LNCaP clone FGC (cell line): ENCODE results near the gene SHISA7.

Experiments used
- DNase-seq: peaks from one replicate; pipeline ENCODE4 v3.0.0-alpha.2; 2011; ENCODE audit warnings: low read depth
- H3K4me3 ChIP-seq: 2 replicates; pipeline ENCODE4 v1.5.1; 2011; ENCODE audit warnings: mild to moderate bottlenecking, low read depth, low read length, control low read depth
- TF ChIP-seq, protein P1 (sequence below): IDR thresholded peaks from 2 replicates; pipeline ENCODE4 v1.5.1; 2012; ENCODE audit warnings: mild to moderate bottlenecking; ENCODE audit not compliant: control insufficient read depth, insufficient read depth; ENCODE audit errors: extremely low read depth

The SHISA7 gene

GRCh38 chr19:55481148-55481793 is 38.2 kb upstream of the SHISA7 start:
- no peak overlapping the region for H3K4me3 ChIP-seq
- no peak for DNase-seq
- TF ChIP-seq, protein P1, sequence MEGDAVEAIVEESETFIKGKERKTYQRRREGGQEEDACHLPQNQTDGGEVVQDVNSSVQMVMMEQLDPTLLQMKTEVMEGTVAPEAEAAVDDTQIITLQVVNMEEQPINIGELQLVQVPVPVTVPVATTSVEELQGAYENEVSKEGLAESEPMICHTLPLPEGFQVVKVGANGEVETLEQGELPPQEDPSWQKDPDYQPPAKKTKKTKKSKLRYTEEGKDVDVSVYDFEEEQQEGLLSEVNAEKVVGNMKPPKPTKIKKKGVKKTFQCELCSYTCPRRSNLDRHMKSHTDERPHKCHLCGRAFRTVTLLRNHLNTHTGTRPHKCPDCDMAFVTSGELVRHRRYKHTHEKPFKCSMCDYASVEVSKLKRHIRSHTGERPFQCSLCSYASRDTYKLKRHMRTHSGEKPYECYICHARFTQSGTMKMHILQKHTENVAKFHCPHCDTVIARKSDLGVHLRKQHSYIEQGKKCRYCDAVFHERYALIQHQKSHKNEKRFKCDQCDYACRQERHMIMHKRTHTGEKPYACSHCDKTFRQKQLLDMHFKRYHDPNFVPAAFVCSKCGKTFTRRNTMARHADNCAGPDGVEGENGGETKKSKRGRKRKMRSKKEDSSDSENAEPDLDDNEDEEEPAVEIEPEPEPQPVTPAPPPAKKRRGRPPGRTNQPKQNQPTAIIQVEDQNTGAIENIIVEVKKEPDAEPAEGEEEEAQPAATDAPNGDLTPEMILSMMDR, result no peak

- DNase-seq, result no peak
- TF ChIP-seq, protein P1, result no peak
- H3K4me3 ChIP-seq, result no peak overlapping the region
Measured at GRCh38 chr19:55479451-55480230, 36.5 kb upstream of the SHISA7 start.

- DNase-seq, result no peak
- H3K4me3 ChIP-seq, result no peak overlapping the region
- TF ChIP-seq, protein P1, result no peak
Measured at GRCh38 chr19:55479045-55479444, 35.9 kb upstream of the SHISA7 start.

DNA sequence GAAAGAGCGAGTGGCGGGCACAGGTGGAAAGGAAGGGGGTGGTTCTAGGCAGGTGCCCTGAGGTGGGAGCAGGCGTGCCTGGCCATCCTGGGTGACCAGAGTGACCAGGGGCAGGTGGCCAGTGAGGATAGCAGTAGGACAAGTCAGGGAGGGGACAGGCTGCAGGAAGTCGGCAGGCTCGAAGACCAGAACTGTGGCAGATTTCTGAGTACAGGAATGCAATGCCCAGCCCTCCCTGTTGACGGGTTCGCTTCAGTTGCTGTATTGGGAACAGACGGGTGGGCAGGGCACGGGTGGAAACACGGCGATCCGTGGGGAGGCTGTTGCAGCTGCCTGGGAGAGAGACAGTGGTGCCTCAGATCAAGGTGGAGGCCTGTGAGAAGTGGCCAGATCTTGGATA is 35.3 kb upstream of the SHISA7 start:
- TF ChIP-seq, protein P1, result no peak
- DNase-seq, result no peak
- H3K4me3 ChIP-seq, result no peak overlapping the region

- TF ChIP-seq, protein P1, result no peak
- H3K4me3 ChIP-seq, result peak overlapping the region; percentile 86
- no peak for DNase-seq
Measured at GRCh38 chr19:55477905-55478304, 34.8 kb upstream of the SHISA7 start.

DNA sequence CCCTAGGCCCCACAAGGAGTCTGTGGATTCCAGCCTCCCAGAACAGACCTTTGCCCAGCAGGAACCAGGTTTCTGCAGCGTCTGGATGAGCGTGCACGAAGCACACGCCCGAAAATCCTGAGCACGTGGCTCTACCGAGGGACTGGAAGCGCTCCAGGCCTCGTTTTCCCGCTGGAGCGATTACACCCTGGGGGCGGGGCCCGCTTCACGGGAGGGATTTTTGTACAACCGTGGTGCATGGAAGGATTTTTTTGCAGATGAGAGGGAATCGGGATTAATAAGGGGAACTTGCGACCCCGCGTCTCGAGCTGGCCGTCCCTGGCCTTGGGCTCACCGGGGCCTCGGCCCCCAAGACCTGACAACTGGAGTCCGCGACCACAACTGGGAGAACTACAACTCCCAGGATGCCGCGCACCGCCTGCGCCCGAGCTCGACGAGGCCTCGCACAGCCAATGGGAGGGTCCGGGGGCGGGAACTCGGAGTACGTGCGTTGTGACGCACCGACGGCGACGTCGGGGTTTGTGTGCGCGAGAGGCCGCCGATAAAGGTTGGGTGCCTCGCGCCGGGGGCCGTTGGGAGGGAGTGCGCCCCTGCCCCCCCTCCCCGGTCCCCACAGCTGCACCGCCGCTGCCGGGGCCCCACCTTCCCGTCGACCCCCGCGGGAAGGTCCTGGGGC is 33.1 kb upstream of the SHISA7 start, which contains the start of gene ZNF628:
Gene ZNF628 (plus strand): TSS at position 518 of the 676 bp plus-strand sequence. CDS start 3,294 bp downstream, outside the sequence.
- TF ChIP-seq, protein P1, result no peak
- H3K4me3 ChIP-seq, result peak within 1 kb of the TSS; percentile 86
- peak; percentile 96 for DNase-seq
